SH-SY5Y (cell line): ENCODE data around the gene VPS11.

Source experiments
- GATA2 ChIP-seq: IDR thresholded peaks from 2 replicates; pipeline ENCODE4 v1.6.1; 2011; ENCODE audit warnings: mild to moderate bottlenecking, low read depth, low read length
- GATA3 ChIP-seq: IDR thresholded peaks from 2 replicates; pipeline ENCODE4 v1.6.1; 2011; ENCODE audit warnings: low read depth, mild to moderate bottlenecking, low read length, moderate library complexity

VPS11 gene

GRCh38 chr11:119055901-119056300 lies 11.7 kb upstream of the VPS11 start:
- TF ChIP-seq GATA2 (no peak), GATA3 (no peak)

GRCh38 chr11:119056421-119056999 lies 11.1 kb upstream of the VPS11 start:
- TF ChIP-seq GATA3: no peak

- TF ChIP-seq GATA2: peak; percentile 69
- no peak for TF ChIP-seq GATA3
Measured at GRCh38 chr11:119057000-119057769, 10.4 kb upstream of the VPS11 start, which contains the start of gene HYOU1. Gene HYOU1, minus strand, starts transcription at chr11:119057205. Its CDS starts 1,045 bp downstream, at chr11:119056160.

GRCh38 chr11:119061256-119061655 lies 6.4 kb upstream of the VPS11 start:
- TF ChIP-seq GATA2 (no peak), GATA3 (no peak)

GRCh38 chr11:119062779-119063178 lies 4.8 kb upstream of the VPS11 start:
- no peak for TF ChIP-seq GATA3
- TF ChIP-seq GATA2: no peak

- no peak for TF ChIP-seq GATA3
- peak; percentile 62 for TF ChIP-seq GATA2
Measured at GRCh38 chr11:119065369-119065768, 2.2 kb upstream of the VPS11 start.

- TF ChIP-seq GATA2: no peak
- no peak for TF ChIP-seq GATA3
Measured at GRCh38 chr11:119077839-119078238, 10.2 kb downstream of the VPS11 start.

GRCh38 chr11:119078675-119079420 lies 11.2 kb downstream of the VPS11 start:
- TF ChIP-seq GATA2 (no peak), GATA3 (no peak)

GRCh38 chr11:119081682-119082260 lies 14.2 kb downstream of the VPS11 start:
- TF ChIP-seq GATA3: no peak
- no peak for TF ChIP-seq GATA2

GRCh38 chr11:119084663-119085436 lies 17.2 kb downstream of the VPS11 start, which contains the start of gene HMBS:
Gene HMBS, plus strand, starts transcription at chr11:119084881. Its CDS starts 153 bp downstream, at chr11:119085034.
- TF ChIP-seq GATA3 (no peak), GATA2 (no peak)

GRCh38 chr11:119085437-119085847 lies 17.8 kb downstream of the VPS11 start:
- TF ChIP-seq GATA2: 0 out of 2 replicates have a peak, but pooled peaks have one; percentile 27
- TF ChIP-seq GATA3: no peak

GRCh38 chr11:119087123-119087522 lies 19.5 kb downstream of the VPS11 start:
- TF ChIP-seq GATA2 (no peak), GATA3 (no peak)

GRCh38 chr11:119087747-119088241 lies 20.2 kb downstream of the VPS11 start:
- TF ChIP-seq GATA3 (no peak), GATA2 (no peak)
